Glutamatergic neuron (in vitro differentiated cells): Measurements from ENCODE around the gene YTHDF2. TPM values are rescaled to one million over a fixed set of nuclear protein-coding genes. Genes with fewer than 3 reads are reported as not detected.

Source experiments
- DNase-seq: peaks from one replicate; pipeline ENCODE4 v3.0.0; 2022
- H3K27ac Mint-ChIP-seq: one replicate; pipeline ENCODE4 v1.8.0; 2020; ENCODE audit warnings: mild to moderate bottlenecking, mixed read lengths, inconsistent platforms; ENCODE audit not compliant: unreplicated experiment
- H3K27me3 Mint-ChIP-seq: one replicate; pipeline ENCODE4 v1.8.0; 2020; ENCODE audit warnings: mild to moderate bottlenecking, moderate library complexity, mixed read lengths, inconsistent platforms; ENCODE audit not compliant: unreplicated experiment
- H3K36me3 Mint-ChIP-seq: one replicate; pipeline ENCODE4 v1.8.0; 2020; ENCODE audit warnings: mild to moderate bottlenecking, mixed read lengths, inconsistent platforms; ENCODE audit not compliant: unreplicated experiment
- H3K4me1 Mint-ChIP-seq: one replicate; pipeline ENCODE4 v1.8.0; 2020; ENCODE audit warnings: mild to moderate bottlenecking, low read depth, mixed read lengths, inconsistent platforms; ENCODE audit not compliant: unreplicated experiment
- H3K4me3 Mint-ChIP-seq: one replicate; pipeline ENCODE4 v1.8.0; 2020; ENCODE audit warnings: mild to moderate bottlenecking, mixed read lengths, inconsistent platforms; ENCODE audit not compliant: unreplicated experiment
- H3K9me3 Mint-ChIP-seq: one replicate; pipeline ENCODE4 v1.8.0; 2020; ENCODE audit warnings: mild to moderate bottlenecking, moderate library complexity, mixed read lengths, inconsistent platforms; ENCODE audit not compliant: unreplicated experiment
- CTCF ChIP-seq: fragments of 200-600 bp; sonication (generic); IDR thresholded peaks from one replicate; pipeline ENCODE4 v1.5.0; 2021; ENCODE audit not compliant: partially characterized antibody, unreplicated experiment
- total RNA-seq: library from RNA; stranded (reverse); fragmentation: NEBNext Ultra II Directional; extraction: Animal tissue kit (Norgen Biotek cat#: 25700); gene quantifications from one replicate; pipeline ENCODE4 v1.2.1, GENCODE V29; 2021; ENCODE audit not compliant: unreplicated experiment

YTHDF2 gene
- total RNA-seq, 1 donor from 2014 or later, result 130 TPM

GRCh38 chr1:28811369-28811765 is 74.6 kb downstream of the YTHDF2 start:
- DNase-seq, result no peak
- Mint-ChIP-seq H3K27me3 (peaks cover 16% of the 10 kb centered on the region), H3K36me3 (no peaks in the 10 kb centered on the region), H3K4me1 (peaks cover 12% of the 10 kb centered on the region), H3K9me3 (peaks cover 3% of the 10 kb centered on the region), H3K27ac (no peak overlapping the region), H3K4me3 (peak overlapping the region; percentile 57)
- TF ChIP-seq CTCF, result no peak

GRCh38 chr1:28811766-28812668 is 75.3 kb downstream of the YTHDF2 start, which contains the start of gene OPRD1:
Gene OPRD1, plus strand, starts transcription at chr1:28812170. Its CDS starts 214 bp downstream, at chr1:28812384.
- no peaks in the 10 kb centered on the region for H3K36me3 Mint-ChIP-seq
- peak within 1 kb of the TSS; percentile 68 for H3K4me3 Mint-ChIP-seq
- H3K9me3 Mint-ChIP-seq, result peaks cover 3% of the 10 kb centered on the region
- peaks cover 16% of the 10 kb centered on the region for H3K27me3 Mint-ChIP-seq
- peaks cover 13% of the 10 kb centered on the region for H3K4me1 Mint-ChIP-seq
- peak; percentile 56 for DNase-seq
- TF ChIP-seq CTCF, result no peak
- H3K27ac Mint-ChIP-seq, result no peak within 1 kb of the TSS

- Mint-ChIP-seq H3K9me3 (peaks cover 3% of the 10 kb centered on the region), H3K27ac (no peak overlapping the region), H3K4me3 (peak overlapping the region; percentile 68), H3K36me3 (no peaks in the 10 kb centered on the region), H3K4me1 (peaks cover 11% of the 10 kb centered on the region), H3K27me3 (peaks cover 16% of the 10 kb centered on the region)
- TF ChIP-seq CTCF, result no peak
- no peak for DNase-seq
Observed at GRCh38 chr1:28812669-28813468, 76.1 kb downstream of the YTHDF2 start.

- TF ChIP-seq CTCF, result no peak
- H3K9me3 Mint-ChIP-seq, result peaks cover 3% of the 10 kb centered on the region
- DNase-seq, result no peak
- no peaks in the 10 kb centered on the region for H3K36me3 Mint-ChIP-seq
- H3K27ac Mint-ChIP-seq, result no peak overlapping the region
- H3K27me3 Mint-ChIP-seq, result peaks cover 16% of the 10 kb centered on the region
- H3K4me3 Mint-ChIP-seq, result no peak overlapping the region
- H3K4me1 Mint-ChIP-seq, result peaks cover 11% of the 10 kb centered on the region
Observed at GRCh38 chr1:28813931-28814465, 77.3 kb downstream of the YTHDF2 start.
